Panc1 (cell line): Measurements from ENCODE around the gene ATF1. TPM values are rescaled to one million over a fixed set of nuclear protein-coding genes. Genes with fewer than 3 reads are reported as not detected.

Experiments
- ATAC-seq: fragments of 200-7000 bp; cut with Tn5 transposase; 2 replicates; pipeline ENCODE4 v1.9.1; 2020; ENCODE audit warnings: mild to moderate bottlenecking, moderate library complexity
- BruUV-seq: library from RNA; stranded (reverse); fragments of 400-500 nt; replicated peaks from 2 replicates; lab custom pipeline; 2021; lab: Mats Ljungman, UMichigan
- CTCF ChIA-PET: fragments of 300-600 bp; sonication (Branson Sonifier 250); formaldehyde crosslinking; loops from one replicate; lab custom pipeline; 2022; ENCODE audit warnings: antibody characterized with exemption; lab: Charles Lee
- POLR2A ChIA-PET: fragments of 300-600 bp; sonication (Branson Sonifier 250); formaldehyde crosslinking; loops from one replicate; lab custom pipeline; 2022; ENCODE audit warnings: antibody characterized with exemption; lab: Charles Lee
- DNase-seq: peaks from one replicate; pipeline ENCODE4 v3.0.0-alpha.2; 2010; ENCODE audit warnings: low read depth, low spot score
- H3K27ac ChIP-seq: 2 replicates; pipeline ENCODE4 v1.5.1; 2011; ENCODE audit warnings: mild to moderate bottlenecking, low read length, inconsistent platforms
- H3K27me3 ChIP-seq: fragments of 200-500 bp; sonication (Bioruptor generic); 2 replicates; pipeline ENCODE4 v1.6.0; 2014; ENCODE audit warnings: low read length, inconsistent platforms; ENCODE audit not compliant: control insufficient read depth, insufficient read depth
- H3K36me3 ChIP-seq: fragments of 200-500 bp; sonication (Bioruptor generic); 2 replicates; pipeline ENCODE4 v1.5.1; 2014; ENCODE audit warnings: inconsistent platforms, mild to moderate bottlenecking, low read length, moderate library complexity; ENCODE audit not compliant: control insufficient read depth, insufficient read depth
- H3K4me1 ChIP-seq: 2 replicates; pipeline ENCODE4 v1.5.1; 2011; ENCODE audit warnings: inconsistent platforms, mild to moderate bottlenecking, low read length, moderate library complexity; ENCODE audit not compliant: control insufficient read depth, insufficient read depth
- H3K4me3 ChIP-seq, 2 experiments: 2 replicates each; pipeline ENCODE4 v1.5.1; 2011 to 2012; ENCODE audit warnings: low read depth in 2 of 2, low read length in 2 of 2, mild to moderate bottlenecking in 2 of 2, inconsistent platforms in 1 of 2, moderate library complexity in 1 of 2
- H3K9me3 ChIP-seq: fragments of 200-500 bp; sonication (Bioruptor generic); 2 replicates; pipeline ENCODE4 v1.5.1; 2014; ENCODE audit warnings: low read depth, mild to moderate bottlenecking, inconsistent platforms, low read length, moderate library complexity; ENCODE audit not compliant: control insufficient read depth, insufficient read depth
- CTCF ChIP-seq: fragments of 450-650 bp; IDR thresholded peaks from 2 replicates; pipeline ENCODE4 v1.5.1; 2017; ENCODE audit warnings: mild to moderate bottlenecking
- POLR2AphosphoS5 ChIP-seq: IDR thresholded peaks from 2 replicates; pipeline ENCODE4 v1.6.1; 2012; ENCODE audit warnings: mild to moderate bottlenecking, low read depth, low read length, moderate library complexity
- REST ChIP-seq, 2 experiments: IDR thresholded peaks; 2 replicates each; pipeline ENCODE4 v1.6.1; 2011 to 2012; ENCODE audit warnings: low read depth in 2 of 2, control low read depth in 1 of 2, low read length in 1 of 2, mild to moderate bottlenecking in 1 of 2, moderate library complexity in 1 of 2; ENCODE audit not compliant: insufficient read depth in 1 of 2
- SIN3A ChIP-seq: IDR thresholded peaks from 2 replicates; pipeline ENCODE4 v1.6.1; 2012; ENCODE audit warnings: low read depth, mild to moderate bottlenecking, low read length, moderate library complexity, borderline replicate concordance; ENCODE audit not compliant: insufficient read depth
- TCF7L2 ChIP-seq: IDR thresholded peaks from 2 replicates; pipeline ENCODE4 v1.6.1; 2011; ENCODE audit warnings: mild to moderate bottlenecking, low read depth, low read length, inconsistent platforms
- in situ Hi-C: cut with HindIII; loops from 2 replicates; pipeline ENCODE4 v1.10.0; 2016; ENCODE audit warnings: low sequenced_read_pairs, low pct_unique_long_range_greater_than_20kb
- intact Hi-C: fragments of 100-400 bp; cut with micrococcal nuclease; formaldehyde crosslinking; loops from one replicate; pipeline ENCODE4 v1.10.0; 2022; ENCODE audit not compliant: unreplicated experiment
- total RNA-seq: library from RNA; stranded (reverse); gene quantifications from one replicate; pipeline ENCODE4 v1.2.1, GENCODE V29; 2021; ENCODE audit not compliant: unreplicated experiment

The ATF1 gene
- total RNA-seq, 1 experiment from 2014 or later, result 52.2 TPM

- no peak overlapping the region for H3K4me3 ChIP-seq
Observed at GRCh38 chr12:50786498-50787231, 22.8 kb downstream of the ATF1 start.

GRCh38 chr12:50787618-50788017, 23.7 kb downstream of the ATF1 start:
- intact Hi-C loops, result no loop called here
- Histone ChIP-seq H3K27me3 (no peaks in the 10 kb centered on the region), H3K4me1 (peaks cover 7% of the 10 kb centered on the region; the same call in 1 of the 2 replicates), H3K27ac (no peak overlapping the region), H3K9me3 (no peaks in the 10 kb centered on the region), H3K36me3 (no peaks in the 10 kb centered on the region), H3K4me3 (no peak overlapping the region)
- no TSS peak for BruUV-seq
- ATAC-seq (no peak), DNase-seq (no peak)
- TF ChIP-seq POLR2AphosphoS5 (no peak), CTCF (no peak), REST (IDR thresholded peaks at IDR 0.05; ENCODE audit: insufficient read depth in 1 of 2, low read depth in 2 of 2, low read length in 1 of 2) (no peak)
- in situ Hi-C loops, result no loop called here
- CTCF ChIA-PET, result interaction anchor here (1.2 kb wide), 1 partner anchor 23 kb away, joined by 3 read pairs; no protein-coding TSS in a partner anchor
- POLR2A ChIA-PET, result interaction anchor here (0.6 kb wide), 1 partner anchor 34 kb away, joined by 3 read pairs; no protein-coding TSS in a partner anchor

More at GRCh38 chr12:50786498-50787231, 22.8 kb downstream of the ATF1 start:
- H3K36me3 ChIP-seq, result no peaks in the 10 kb centered on the region
- POLR2A ChIA-PET, result interaction anchor here (0.6 kb wide), 1 partner anchor 371 kb away, joined by 4 read pairs; no protein-coding TSS in a partner anchor
- peak; percentile 93 for DNase-seq
- in situ Hi-C loops, result no loop called here
- BruUV-seq, result no TSS peak
- peaks cover 7% of the 10 kb centered on the region; the same call in 1 of the 2 replicates for H3K4me1 ChIP-seq
- intact Hi-C loops, result no loop called here
- CTCF ChIA-PET, result no interaction called here
- H3K27me3 ChIP-seq, result no peaks in the 10 kb centered on the region
- H3K9me3 ChIP-seq, result no peaks in the 10 kb centered on the region
- no peak for TF ChIP-seq REST (IDR thresholded peaks at IDR 0.05; ENCODE audit: insufficient read depth in 1 of 2, low read depth in 2 of 2, low read length in 1 of 2)
- TF ChIP-seq SIN3A, result no peak
- TF ChIP-seq TCF7L2, result no peak
- no peak for TF ChIP-seq POLR2AphosphoS5
- TF ChIP-seq CTCF, result no peak
- ATAC-seq, result peak; percentile 96
- peak overlapping the region; percentile 19; the same call in 1 of the 2 replicates for H3K27ac ChIP-seq
